ENCODE data around the gene TGFB1I1.

The TGFB1I1 gene

DNA sequence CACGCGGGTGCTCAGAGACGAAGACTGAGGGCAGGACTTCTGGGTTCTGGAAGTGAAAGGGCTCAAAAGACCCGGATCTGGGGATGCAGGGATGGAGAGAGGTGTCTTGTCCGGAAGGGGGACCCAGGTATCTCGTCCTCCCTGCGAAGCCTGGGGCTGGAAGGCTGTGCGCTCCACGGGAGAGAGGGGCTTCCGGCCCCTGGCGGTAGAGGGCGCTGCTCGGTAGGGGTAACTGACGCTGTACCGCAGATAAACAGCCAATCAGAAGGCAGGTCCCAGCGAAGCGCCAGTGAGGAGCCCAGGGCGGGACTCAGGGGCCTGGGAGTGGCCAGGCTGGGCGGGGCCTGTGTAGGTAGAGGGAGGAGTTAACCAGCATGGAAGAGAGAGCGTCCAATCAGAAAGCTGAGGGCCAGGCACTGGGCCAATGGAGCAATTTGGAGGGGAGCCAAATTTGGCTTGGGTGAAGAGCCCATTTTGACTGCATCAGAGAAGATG is 804 bp downstream of the TGFB1I1 start:
- TF ChIP-seq GATA2 (IDR thresholded peaks at IDR 0.05; ENCODE audit: low read depth, low read length): no peak
- no peak for TF ChIP-seq GATA3 (IDR thresholded peaks at IDR 0.05; ENCODE audit: low read depth, low read length)

DNA sequence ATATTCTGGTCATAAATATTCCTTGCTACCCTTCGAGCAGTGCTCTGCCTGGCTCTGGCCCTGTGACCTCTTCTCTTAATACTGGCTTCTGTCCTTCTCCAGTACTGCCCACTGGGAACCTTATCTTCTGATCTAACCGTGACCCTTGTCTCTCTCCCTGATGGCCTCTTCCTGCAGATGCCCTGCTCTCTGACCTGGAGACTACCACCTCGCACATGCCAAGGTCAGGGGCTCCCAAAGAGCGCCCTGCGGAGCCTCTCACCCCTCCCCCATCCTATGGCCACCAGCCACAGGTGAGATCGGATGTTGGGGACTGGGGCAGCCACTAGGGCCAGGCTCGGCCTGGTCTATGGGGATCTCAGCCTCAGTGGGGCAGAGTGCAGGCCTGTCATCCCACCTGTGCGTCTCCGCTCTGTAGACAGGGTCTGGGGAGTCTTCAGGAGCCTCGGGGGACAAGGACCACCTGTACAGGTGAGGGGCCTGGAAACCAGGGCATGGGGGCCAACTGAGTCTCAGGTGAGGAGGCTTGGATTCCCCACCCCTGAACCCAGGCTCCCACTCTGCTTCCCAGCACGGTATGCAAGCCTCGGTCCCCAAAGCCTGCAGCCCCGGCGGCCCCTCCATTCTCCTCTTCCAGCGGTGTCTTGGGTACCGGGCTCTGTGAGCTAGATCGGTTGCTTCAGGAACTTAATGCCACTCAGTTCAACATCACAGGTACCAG is 1.5 kb downstream of the TGFB1I1 start:
- peak; percentile 91 for TF ChIP-seq GATA2 (IDR thresholded peaks at IDR 0.05; ENCODE audit: low read depth, low read length)
- TF ChIP-seq GATA3 (IDR thresholded peaks at IDR 0.05; ENCODE audit: low read depth, low read length): no peak

DNA sequence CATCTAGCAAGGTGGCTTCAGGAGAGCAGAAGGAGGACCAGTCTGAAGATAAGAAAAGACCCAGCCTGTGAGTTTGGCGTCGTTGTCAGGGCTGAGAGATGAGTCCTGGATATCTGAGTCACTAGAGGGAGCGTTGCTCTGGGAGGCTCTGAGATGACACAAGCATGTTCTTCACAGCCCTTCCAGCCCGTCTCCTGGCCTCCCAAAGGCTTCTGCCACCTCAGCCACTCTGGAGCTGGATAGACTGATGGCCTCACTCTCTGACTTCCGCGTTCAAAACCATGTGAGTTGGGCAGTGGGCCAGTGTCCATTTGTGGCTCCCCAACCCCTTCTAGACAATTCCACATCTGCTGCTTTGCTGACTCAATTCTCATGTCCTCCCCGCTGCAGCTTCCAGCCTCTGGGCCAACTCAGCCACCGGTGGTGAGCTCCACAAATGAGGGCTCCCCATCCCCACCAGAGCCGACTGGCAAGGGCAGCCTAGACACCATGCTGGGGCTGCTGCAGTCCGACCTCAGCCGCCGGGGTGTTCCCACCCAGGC is 2.3 kb downstream of the TGFB1I1 start:
- no peak for TF ChIP-seq GATA2 (IDR thresholded peaks at IDR 0.05; ENCODE audit: low read depth, low read length)
- TF ChIP-seq GATA3 (IDR thresholded peaks at IDR 0.05; ENCODE audit: low read depth, low read length): no peak

DNA sequence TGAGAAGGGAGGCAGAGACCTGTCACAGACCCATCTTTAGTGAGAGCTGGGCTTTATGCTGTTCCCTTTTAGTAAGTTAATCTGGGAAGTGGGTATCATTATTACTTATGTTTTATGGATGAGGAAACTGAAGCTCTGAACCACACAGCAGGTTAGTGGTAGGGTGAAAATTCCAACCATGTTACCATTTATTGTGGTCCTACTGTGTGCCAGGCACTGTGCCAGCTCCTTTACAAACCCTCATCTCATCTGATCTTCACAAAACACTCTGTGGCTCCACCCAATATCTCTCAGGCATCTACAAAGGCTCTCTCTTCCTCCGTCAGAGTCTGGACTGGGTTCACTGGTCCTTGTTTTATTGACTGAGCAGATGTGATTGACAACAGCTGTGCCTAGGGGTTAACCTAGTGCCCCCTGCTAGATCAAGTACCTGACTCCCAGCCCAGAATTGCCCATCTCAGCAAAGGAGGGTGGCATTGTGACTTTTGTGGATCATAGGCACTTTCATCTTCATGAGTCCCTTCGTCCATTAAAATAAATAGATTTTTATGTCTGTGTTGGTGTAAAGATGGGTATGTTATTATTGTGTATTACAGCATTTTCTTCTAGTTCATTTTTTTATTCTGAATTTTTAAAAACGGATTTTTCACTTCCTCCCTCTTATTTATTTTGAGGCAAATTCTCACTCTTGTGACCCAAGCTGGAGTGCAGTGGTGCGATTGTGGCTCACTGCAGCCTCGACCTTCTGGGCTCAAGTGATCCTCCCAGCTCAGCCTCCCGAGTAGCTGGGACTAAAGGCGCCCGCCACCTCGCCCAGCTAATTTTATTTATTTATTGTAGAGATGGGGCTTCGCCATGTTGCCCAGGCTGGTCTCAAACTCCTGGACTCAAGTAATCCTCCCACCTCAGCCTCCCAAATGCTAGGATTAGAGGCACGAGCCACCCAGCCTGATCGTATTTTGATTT is 3.1 kb downstream of the TGFB1I1 start:
- TF ChIP-seq GATA3 (IDR thresholded peaks at IDR 0.05; ENCODE audit: low read depth, low read length) (no peak), GATA2 (IDR thresholded peaks at IDR 0.05; ENCODE audit: low read depth, low read length) (no peak)

DNA sequence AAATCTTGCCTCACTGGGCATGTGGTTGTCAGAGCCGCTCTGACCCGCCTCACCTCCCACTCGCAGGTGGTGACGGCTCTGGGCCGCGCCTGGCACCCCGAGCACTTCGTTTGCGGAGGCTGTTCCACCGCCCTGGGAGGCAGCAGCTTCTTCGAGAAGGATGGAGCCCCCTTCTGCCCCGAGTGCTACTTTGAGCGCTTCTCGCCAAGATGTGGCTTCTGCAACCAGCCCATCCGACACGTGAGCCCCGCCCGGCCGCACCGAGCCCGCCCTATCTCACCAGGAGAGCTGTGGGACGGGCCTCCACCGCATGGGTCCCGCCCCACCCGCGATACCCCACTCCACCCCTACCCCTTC is 4.0 kb downstream of the TGFB1I1 start:
- no peak for TF ChIP-seq GATA3 (IDR thresholded peaks at IDR 0.05; ENCODE audit: low read depth, low read length)
- TF ChIP-seq GATA2 (IDR thresholded peaks at IDR 0.05; ENCODE audit: low read depth, low read length): no peak

DNA sequence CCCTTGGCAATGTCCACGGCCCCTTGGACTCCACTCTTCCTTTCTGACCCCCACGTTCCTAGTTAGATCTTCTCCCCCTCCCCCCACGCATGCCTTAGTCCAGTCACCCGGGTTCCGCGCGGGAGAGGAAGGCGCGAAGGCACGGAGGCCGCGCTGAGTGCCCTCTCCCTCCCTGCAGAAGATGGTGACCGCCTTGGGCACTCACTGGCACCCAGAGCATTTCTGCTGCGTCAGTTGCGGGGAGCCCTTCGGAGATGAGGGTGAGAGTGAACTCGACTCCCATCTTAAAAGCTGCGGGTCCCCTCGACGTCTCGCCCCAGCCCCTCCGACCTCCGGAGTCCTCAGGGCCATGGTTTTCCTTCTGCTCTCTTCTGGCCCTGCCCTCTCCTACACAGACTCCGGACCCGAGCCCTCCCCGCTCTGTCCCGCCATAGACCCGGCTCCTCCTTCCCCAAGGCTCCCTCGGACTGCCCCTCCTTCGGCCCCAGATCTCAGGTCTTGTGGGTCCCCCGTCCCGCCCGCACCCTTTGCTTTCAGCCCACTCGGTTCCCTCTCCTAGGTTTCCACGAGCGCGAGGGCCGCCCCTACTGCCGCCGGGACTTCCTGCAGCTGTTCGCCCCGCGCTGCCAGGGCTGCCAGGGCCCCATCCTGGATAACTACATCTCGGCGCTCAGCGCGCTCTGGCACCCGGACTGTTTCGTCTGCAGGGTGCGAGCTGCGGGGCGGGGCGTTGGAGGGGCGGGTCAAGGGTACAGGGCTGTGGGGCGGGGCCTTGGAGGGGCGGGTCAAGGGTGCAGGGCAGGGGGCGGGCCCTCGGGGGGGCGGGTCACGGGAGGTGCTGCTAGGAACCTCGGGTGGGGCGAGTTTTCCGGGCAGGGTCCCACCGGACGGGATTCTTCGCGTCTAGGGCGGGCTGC is 4.6 kb downstream of the TGFB1I1 start:
- TF ChIP-seq GATA2 (IDR thresholded peaks at IDR 0.05; ENCODE audit: low read depth, low read length) (no peak), GATA3 (IDR thresholded peaks at IDR 0.05; ENCODE audit: low read depth, low read length) (no peak)

DNA sequence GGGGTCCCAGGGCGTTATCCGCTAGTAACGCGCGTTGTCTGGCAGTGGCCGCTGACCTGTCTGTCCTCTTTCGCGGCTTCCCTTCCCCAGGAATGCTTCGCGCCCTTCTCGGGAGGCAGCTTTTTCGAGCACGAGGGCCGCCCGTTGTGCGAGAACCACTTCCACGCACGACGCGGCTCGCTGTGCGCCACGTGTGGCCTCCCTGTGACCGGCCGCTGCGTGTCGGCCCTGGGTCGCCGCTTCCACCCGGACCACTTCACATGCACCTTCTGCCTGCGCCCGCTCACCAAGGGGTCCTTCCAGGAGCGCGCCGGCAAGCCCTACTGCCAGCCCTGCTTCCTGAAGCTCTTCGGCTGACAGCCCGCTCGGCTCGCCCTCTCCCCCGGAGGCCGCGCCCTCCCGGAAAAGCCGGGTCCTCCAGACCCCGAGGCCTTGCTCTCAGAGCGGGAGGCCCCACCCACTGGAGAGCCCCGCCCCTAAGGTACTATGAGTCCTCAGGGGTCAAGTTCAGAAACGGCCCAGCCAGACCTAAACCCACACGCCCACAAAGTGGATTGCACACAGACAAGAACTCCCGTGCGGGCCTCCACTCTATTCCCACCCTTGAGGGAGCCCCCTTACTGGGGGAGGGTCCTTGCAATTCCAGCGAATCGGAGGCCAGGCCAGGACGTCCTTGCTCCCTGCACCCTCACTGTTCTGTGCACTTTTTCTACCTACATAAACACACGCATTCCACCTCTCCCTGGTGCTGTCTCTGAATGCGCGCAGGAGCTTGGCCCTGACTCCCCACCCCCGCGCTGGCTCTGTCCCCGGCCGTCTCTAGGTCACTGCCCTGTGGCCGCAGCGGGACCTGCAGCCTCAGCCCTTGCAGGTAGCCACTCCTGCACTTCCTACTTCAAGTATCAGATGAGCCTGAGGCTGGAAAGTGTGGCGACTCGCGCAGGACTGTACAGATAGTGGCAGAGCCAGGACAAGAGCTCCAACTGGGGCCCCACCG is 5.6 kb downstream of the TGFB1I1 start:
- TF ChIP-seq GATA2 (IDR thresholded peaks at IDR 0.05; ENCODE audit: low read depth, low read length): no peak
- no peak for TF ChIP-seq GATA3 (IDR thresholded peaks at IDR 0.05; ENCODE audit: low read depth, low read length)

DNA sequence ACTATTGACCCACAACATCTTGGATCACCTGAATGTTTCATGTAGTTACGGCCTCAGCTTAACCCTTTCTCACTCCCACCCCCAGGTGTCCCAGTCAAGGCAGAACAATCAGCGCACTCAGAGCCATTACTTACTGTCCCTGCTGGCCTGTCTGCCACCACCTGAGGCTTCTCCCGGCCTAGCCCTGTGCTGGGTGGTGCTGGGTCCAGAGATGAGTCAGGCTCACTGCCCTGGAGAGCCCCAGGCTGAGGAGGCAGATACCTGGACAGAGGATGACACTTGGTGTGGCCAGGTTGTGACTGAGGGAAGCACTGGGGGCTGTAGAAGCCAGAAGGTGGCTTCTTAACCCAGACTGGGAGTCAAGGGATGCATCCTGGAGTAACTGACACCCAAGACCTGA is 7.0 kb downstream of the TGFB1I1 start:
- TF ChIP-seq GATA3 (IDR thresholded peaks at IDR 0.05; ENCODE audit: low read depth, low read length) (no peak), GATA2 (IDR thresholded peaks at IDR 0.05; ENCODE audit: low read depth, low read length) (no peak)

DNA sequence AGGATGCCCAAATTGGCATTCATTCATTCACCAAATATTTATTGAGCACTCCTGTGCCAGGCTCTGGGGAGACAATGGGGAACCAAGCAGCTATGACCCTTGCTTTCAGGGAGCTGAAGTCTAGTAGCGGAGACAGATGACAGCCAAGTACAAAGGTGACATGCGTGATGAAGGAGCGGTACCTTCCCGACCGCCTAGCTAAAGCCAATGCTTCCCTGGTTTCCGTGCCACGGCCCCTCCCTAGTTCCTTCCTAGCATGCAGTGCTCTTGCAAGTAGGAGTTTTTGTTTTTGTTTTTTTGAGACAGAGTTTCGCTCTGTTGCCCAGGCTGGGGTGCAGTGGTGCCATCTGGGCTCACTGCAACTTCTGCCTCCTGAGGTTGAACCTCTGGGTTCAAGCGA is 7.8 kb downstream of the TGFB1I1 start:
- TF ChIP-seq GATA3 (IDR thresholded peaks at IDR 0.05; ENCODE audit: low read depth, low read length) (no peak), GATA2 (IDR thresholded peaks at IDR 0.05; ENCODE audit: low read depth, low read length) (no peak)

DNA sequence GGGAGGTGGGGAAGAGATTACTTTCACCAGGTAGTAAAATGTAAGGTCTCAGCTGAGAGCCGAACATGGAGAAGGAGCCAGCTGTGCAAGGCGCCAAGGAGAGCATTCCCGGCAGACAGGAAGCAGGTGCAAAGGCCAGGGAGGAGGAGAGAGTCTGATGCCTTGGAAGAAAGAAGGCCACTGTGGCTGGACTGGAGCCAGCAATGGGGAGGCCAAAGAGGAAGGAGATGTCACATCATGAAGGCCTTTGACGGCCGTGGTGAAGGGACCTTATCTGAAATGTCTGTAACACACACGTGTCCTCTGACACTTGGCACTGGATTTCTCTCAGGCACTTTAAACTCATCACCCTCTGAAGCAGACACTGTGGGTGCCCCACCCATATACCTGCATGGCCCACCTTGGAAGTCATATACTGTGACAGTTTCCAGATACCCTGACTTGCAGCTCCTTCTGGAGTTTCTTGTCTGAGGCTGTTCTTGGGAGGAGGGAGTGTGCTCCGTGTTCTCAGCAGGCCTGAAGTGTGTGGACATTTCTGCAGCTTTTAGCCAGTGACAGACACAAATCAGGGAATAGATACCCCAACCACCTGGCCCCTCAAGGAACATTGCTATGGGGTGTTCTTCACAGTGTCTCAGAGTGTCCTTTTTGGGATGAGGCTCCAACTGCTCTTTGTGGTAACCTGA is 9.0 kb downstream of the TGFB1I1 start:
- TF ChIP-seq GATA2 (IDR thresholded peaks at IDR 0.05; ENCODE audit: low read depth, low read length): no peak
- no peak for TF ChIP-seq GATA3 (IDR thresholded peaks at IDR 0.05; ENCODE audit: low read depth, low read length)

DNA sequence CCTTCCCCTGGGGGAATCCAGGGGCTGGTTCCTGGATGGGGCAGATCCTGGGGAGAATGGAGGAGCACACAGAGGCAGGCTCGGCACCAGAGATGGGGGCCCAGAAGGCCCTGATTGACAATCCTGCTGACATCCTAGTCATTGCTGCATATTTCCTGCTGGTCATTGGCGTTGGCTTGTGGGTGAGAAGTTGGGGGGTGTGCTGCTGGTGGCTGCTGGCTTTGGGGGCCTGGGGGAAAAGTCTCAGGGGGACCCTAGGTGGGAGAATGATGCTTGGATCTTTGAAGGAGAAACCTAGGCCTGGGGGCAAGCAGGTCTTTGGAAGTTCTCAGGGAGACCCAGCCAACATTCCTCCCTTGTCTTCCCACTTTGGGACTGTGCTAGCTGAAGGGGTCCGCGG is 11.1 kb downstream of the TGFB1I1 start, which contains the start of gene SLC5A2:
SLC5A2 (plus strand) TSS at position 43 of the 400 bp plus-strand sequence; CDS start at position 57, 14 bp downstream.
- TF ChIP-seq GATA2 (IDR thresholded peaks at IDR 0.05; ENCODE audit: low read depth, low read length) (no peak), GATA3 (IDR thresholded peaks at IDR 0.05; ENCODE audit: low read depth, low read length) (no peak)
